Measurements from ENCODE around the gene FAM110D. TPM values are rescaled to one million over a fixed set of nuclear protein-coding genes. Genes with fewer than 3 reads are reported as not detected.

The FAM110D gene
- total RNA-seq, 1 experiment from 2014 or later = 0.16 TPM

DNA sequence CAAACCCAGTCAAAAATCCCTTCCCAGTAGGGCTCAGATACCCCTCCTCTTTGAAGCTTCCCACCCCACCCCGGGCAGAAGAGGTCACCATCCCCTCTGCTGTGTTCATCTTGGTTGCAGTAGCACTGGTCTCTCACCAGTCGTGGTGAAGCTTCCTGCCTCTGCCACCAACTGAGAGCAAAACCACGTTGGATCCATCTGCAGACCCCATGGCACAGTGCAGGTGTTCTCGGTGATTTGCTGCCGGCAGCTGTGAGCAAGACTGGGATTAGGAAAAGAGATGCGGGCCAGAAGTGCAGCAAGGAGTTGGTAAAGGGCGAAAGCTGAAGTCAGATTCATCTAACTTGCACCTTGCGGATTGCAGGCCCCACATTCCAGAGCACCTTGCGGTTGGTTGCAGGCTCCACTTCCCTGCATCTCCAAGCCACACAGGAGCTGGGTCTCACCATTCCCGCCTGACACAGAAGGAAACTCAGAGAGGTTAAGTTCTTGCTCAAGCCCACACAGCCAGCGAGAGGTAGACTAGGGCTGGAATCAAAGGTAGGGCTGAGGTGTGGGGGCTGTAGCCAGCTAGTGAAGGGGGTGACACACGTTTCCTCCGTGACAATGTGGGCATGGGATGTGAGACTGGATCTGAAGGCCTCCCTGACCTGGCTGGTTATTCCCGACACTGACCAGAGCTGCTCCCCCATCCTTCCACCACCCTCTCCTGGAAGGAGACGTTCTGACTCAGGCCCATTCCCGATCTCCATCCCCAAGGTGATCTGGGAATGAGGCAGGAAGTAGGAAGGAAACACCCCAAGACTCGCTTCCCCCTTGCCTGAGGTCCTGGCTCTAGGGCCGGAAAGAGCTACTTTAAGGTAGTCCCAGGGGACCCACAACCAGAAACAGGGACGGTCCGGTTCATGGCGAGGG is 3.3 kb upstream of the FAM110D start:
- Mint-ChIP-seq H3K4me3 (ENCODE audit: unreplicated experiment) (no peak overlapping the region), H3K27ac (ENCODE audit: unreplicated experiment) (no peak overlapping the region), H3K27me3 (ENCODE audit: insufficient read depth, unreplicated experiment) (no peaks in the 10 kb centered on the region), H3K4me1 (ENCODE audit: low read depth, unreplicated experiment) (peaks cover 8% of the 10 kb centered on the region), H3K36me3 (ENCODE audit: insufficient read depth, unreplicated experiment) (no peaks in the 10 kb centered on the region), H3K9me3 (ENCODE audit: unreplicated experiment) (no peaks in the 10 kb centered on the region)
- Histone ChIP-seq H3K4me3 (ENCODE audit: low read depth, low read length) (no peak overlapping the region), H3K27me3 (replicated peaks; ENCODE audit: control insufficient read depth, insufficient read depth, low read length) (no peaks in the 10 kb centered on the region), H3K36me3 (ENCODE audit: control insufficient read depth, insufficient read depth, low read length) (no peaks in the 10 kb centered on the region), H3K4me1 (peaks cover 20% of the 10 kb centered on the region), H3K9me3 (no peaks in the 10 kb centered on the region)
- intact Hi-C loops (cut with micrococcal nuclease; ENCODE audit: unreplicated experiment) = no loop called here
- TF ChIP-seq, protein P1, sequence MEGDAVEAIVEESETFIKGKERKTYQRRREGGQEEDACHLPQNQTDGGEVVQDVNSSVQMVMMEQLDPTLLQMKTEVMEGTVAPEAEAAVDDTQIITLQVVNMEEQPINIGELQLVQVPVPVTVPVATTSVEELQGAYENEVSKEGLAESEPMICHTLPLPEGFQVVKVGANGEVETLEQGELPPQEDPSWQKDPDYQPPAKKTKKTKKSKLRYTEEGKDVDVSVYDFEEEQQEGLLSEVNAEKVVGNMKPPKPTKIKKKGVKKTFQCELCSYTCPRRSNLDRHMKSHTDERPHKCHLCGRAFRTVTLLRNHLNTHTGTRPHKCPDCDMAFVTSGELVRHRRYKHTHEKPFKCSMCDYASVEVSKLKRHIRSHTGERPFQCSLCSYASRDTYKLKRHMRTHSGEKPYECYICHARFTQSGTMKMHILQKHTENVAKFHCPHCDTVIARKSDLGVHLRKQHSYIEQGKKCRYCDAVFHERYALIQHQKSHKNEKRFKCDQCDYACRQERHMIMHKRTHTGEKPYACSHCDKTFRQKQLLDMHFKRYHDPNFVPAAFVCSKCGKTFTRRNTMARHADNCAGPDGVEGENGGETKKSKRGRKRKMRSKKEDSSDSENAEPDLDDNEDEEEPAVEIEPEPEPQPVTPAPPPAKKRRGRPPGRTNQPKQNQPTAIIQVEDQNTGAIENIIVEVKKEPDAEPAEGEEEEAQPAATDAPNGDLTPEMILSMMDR (IDR thresholded peaks at IDR 0.05; ENCODE audit: insufficient read depth in 1 of 2, low read depth in 1 of 2, low read length in 1 of 2, severe bottlenecking in 1 of 2, unreplicated experiment in 1 of 2) = no peak
- DNase-seq = no peak
- CTCF ChIA-PET = interaction anchor here (0.8 to 0.9 kb wide), 2 partner anchors 11 to 78 kb away, joined by 3 read pairs; partner anchors contain the start of gene CEP85
- POLR2A ChIA-PET = no interaction called here
- BruUV-seq (replicated peaks) = no TSS peak

DNA sequence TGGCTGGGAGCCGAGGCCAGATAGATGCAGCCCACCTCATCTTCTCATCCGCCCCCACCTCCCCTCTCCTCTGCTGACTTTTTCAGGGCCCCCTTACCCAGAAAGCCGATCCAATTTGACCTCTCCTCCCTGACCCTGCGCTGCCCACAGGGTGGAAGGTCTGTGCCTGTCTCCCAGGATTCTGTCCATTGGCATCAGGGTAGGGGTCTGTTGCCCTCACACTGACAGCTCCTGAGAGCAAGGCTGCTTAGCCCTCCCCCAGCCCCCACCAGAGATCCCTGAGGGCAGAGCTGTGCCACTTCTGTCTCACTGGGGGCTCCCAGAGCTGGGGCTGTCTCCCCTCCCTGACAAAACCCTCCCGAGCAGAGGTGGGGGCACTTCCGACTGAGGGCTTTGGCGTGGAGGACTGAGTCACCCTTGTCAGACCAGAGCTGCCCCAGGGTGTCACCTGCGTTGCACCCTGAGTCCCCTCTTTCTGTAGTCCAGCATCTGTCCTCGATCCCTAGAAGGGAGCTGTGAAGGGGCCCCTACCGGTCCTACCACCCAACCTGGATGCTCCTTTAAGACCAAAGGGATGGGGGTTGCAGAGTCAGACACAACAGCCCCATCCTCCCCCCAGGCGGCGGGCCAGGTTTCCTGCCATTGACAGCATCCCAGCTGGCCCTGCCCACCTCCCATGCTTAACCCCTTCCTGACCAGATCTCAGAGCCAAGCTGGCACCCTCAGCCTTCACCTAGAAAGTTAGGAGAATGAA is 2.4 kb upstream of the FAM110D start:
- TF ChIP-seq, protein P1 (IDR thresholded peaks at IDR 0.05; ENCODE audit: insufficient read depth in 1 of 2, low read depth in 1 of 2, low read length in 1 of 2, severe bottlenecking in 1 of 2, unreplicated experiment in 1 of 2) = no peak
- no peaks in the 10 kb centered on the region for H3K9me3 Mint-ChIP-seq (ENCODE audit: unreplicated experiment)
- Histone ChIP-seq H3K4me1 (peaks cover 23% of the 10 kb centered on the region), H3K9me3 (no peaks in the 10 kb centered on the region), H3K36me3 (ENCODE audit: control insufficient read depth, insufficient read depth, low read length) (no peaks in the 10 kb centered on the region), H3K4me3 (ENCODE audit: low read depth, low read length) (no peak overlapping the region), H3K27me3 (replicated peaks; ENCODE audit: control insufficient read depth, insufficient read depth, low read length) (no peaks in the 10 kb centered on the region)
- intact Hi-C loops (cut with micrococcal nuclease; ENCODE audit: unreplicated experiment) = no loop called here
- no TSS peak for BruUV-seq (replicated peaks)
- CTCF ChIA-PET = interaction anchor here (0.8 to 0.9 kb wide), 2 partner anchors 11 to 77 kb away, joined by 3 read pairs; partner anchors contain the start of gene CEP85
- no peaks in the 10 kb centered on the region for H3K27me3 Mint-ChIP-seq (ENCODE audit: insufficient read depth, unreplicated experiment)
- H3K27ac Mint-ChIP-seq (ENCODE audit: unreplicated experiment) = no peak overlapping the region
- H3K4me1 Mint-ChIP-seq (ENCODE audit: low read depth, unreplicated experiment) = peaks cover 8% of the 10 kb centered on the region
- no peaks in the 10 kb centered on the region for H3K36me3 Mint-ChIP-seq (ENCODE audit: insufficient read depth, unreplicated experiment)
- DNase-seq = peak in 1 of 2 experiments; percentile 45
- POLR2A ChIA-PET = no interaction called here
- H3K4me3 Mint-ChIP-seq (ENCODE audit: unreplicated experiment) = no peak overlapping the region

DNA sequence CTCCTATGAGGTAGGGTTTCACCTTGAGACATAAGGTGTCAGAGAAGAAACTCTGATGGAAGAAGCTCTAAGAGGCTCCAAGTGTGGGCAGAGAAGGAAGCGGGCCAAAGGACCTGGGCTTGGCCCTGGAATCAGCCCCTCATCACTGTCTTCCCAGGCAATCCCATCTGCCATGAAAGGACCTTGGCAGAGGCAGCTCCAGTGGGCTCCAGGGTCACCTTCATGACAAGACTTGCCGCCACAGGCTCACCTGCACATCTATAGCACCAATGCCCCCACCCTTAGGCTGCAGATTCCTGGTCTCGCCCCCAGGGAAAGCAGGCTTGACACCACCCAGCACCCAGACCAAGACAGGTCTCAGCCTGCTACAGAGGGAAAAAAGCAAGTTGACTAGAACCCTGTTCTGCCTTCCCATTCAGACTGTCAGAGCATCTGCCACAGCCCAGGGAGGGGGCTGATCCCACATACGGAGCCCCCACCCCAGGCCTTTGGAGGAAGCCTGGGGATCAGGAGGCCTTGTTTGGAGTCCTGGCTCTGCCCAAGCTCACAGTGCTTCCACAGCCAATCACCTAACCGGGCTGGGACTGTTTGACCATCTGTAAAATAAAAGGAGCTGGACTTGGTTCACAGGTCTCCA is 490 bp upstream of the FAM110D start:
- H3K4me3 ChIP-seq (ENCODE audit: low read depth, low read length) = no peak overlapping the region
- no peaks in the 10 kb centered on the region for H3K27me3 ChIP-seq (replicated peaks; ENCODE audit: control insufficient read depth, insufficient read depth, low read length)
- Mint-ChIP-seq H3K27ac (ENCODE audit: unreplicated experiment) (no peak overlapping the region), H3K27me3 (ENCODE audit: insufficient read depth, unreplicated experiment) (no peaks in the 10 kb centered on the region), H3K4me1 (ENCODE audit: low read depth, unreplicated experiment) (peaks cover 8% of the 10 kb centered on the region), H3K9me3 (ENCODE audit: unreplicated experiment) (no peaks in the 10 kb centered on the region), H3K36me3 (ENCODE audit: insufficient read depth, unreplicated experiment) (no peaks in the 10 kb centered on the region), H3K4me3 (ENCODE audit: unreplicated experiment) (no peak overlapping the region)
- CTCF ChIA-PET = interaction anchor here (1.2 to 1.6 kb wide), 2 partner anchors 11 to 13 kb away, joined by 3 to 5 read pairs; partner anchors contain the start of gene ZNF593
- H3K36me3 ChIP-seq (ENCODE audit: control insufficient read depth, insufficient read depth, low read length) = no peaks in the 10 kb centered on the region
- peaks cover 23% of the 10 kb centered on the region for H3K4me1 ChIP-seq
- BruUV-seq (replicated peaks) = no TSS peak
- POLR2A ChIA-PET = interaction anchor here (0.5 kb wide), 1 partner anchor 60 kb away, joined by 3 read pairs; no protein-coding TSS in a partner anchor
- DNase-seq = no peak
- intact Hi-C loops (cut with micrococcal nuclease; ENCODE audit: unreplicated experiment) = no loop called here
- no peaks in the 10 kb centered on the region for H3K9me3 ChIP-seq
- TF ChIP-seq, protein P1 (IDR thresholded peaks at IDR 0.05; ENCODE audit: insufficient read depth in 1 of 2, low read depth in 1 of 2, low read length in 1 of 2, severe bottlenecking in 1 of 2, unreplicated experiment in 1 of 2) = no peak

Measured in Caco-2 (cell line).